SH-SY5Y (cell line): ENCODE measurements around the gene MTHFD2L.

ENCODE experiments used
- GATA2 ChIP-seq: IDR thresholded peaks from 2 replicates; pipeline ENCODE4 v1.6.1; 2011; ENCODE audit warnings: mild to moderate bottlenecking, low read depth, low read length
- GATA3 ChIP-seq: IDR thresholded peaks from 2 replicates; pipeline ENCODE4 v1.6.1; 2011; ENCODE audit warnings: low read depth, mild to moderate bottlenecking, low read length, moderate library complexity

DNA sequence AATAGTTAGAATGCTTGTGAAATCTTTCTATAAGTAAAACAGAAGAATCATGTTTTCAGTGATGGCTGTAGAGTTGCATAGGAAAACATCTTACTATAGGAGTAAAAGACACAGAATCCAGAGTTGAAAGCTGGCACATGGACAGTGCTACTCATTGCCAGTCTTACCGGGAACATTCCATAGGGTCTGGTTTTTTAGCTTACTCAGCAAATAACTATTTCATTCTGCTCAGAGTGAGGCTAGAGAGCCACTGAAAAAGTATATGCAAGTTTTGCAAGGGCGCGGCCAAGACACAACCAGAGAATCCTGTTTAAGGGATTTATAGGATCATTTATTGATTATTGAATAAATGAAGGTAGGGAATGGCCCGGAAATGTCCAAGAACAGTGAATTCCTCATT, 60.3 kb downstream of the MTHFD2L start:
- TF ChIP-seq GATA2 (no peak), GATA3 (no peak)
